Esophagus muscularis mucosa (tissue), 3 donors: ENCODE measurements around the gene SPAG17.

Experiments used
- CTCF ChIP-seq, 3 experiments: fragments of 200-600 bp in 2 of 3; fragments of 450-650 bp in 1 of 3; sonication (generic) in 2 of 3; IDR thresholded peaks; one replicate each; pipeline ENCODE4 v1.5.1; 2017 to 2019; ENCODE audit warnings: antibody characterized with exemption in 3 of 3, mild to moderate bottlenecking in 2 of 3, moderate library complexity in 1 of 3
- POLR2A ChIP-seq: fragments of 450-650 bp; IDR thresholded peaks from one replicate; pipeline ENCODE4 v1.6.1; 2017; ENCODE audit warnings: antibody characterized with exemption, moderate library complexity, mild to moderate bottlenecking, low read depth
- POLR2AphosphoS5 ChIP-seq, 2 donors: sonication (generic); formaldehyde crosslinking; IDR thresholded peaks; one replicate each; pipeline ENCODE4 v1.6.1; 2017; ENCODE audit warnings: antibody characterized with exemption in 2 of 2

GRCh38 chr1:118214866-118215265 is 29.8 kb upstream of the SPAG17 start:
- no peak for TF ChIP-seq CTCF (IDR thresholded peaks at IDR 0.05)
- TF ChIP-seq POLR2A = no peak
- no peak for TF ChIP-seq POLR2AphosphoS5 (IDR thresholded peaks at IDR 0.05)
